CD14-positive monocyte (primary cell): ENCODE results near the gene IGSF9. TPM values are rescaled to one million over a fixed set of nuclear protein-coding genes. Genes with fewer than 3 reads are reported as not detected.
A peak's percentile ranks its signal among the peaks of the same experiment; 100 is the strongest.

ENCODE experiments used
- DNase-seq, 3 donors: peaks; one replicate each; pipeline ENCODE4 v3.0.0-alpha.2; 2011 to 2022
- H2AFZ ChIP-seq: 2 replicates; pipeline ENCODE4 v1.6.0; 2012; ENCODE audit warnings: mild to moderate bottlenecking, low read depth, low read length, inconsistent platforms; ENCODE audit not compliant: insufficient read depth, poor library complexity, severe bottlenecking
- H3K27ac ChIP-seq, 2 donors: 1 replicate in 1 of 2; 2 replicates in 1 of 2; pipeline ENCODE4 v1.5.1; 2012 to 2013; ENCODE audit warnings: low read length in 2 of 2, control low read depth in 1 of 2, inconsistent platforms in 1 of 2, low read depth in 1 of 2, mild to moderate bottlenecking in 1 of 2
- H3K27me3 ChIP-seq, 2 donors: one replicate each; pipeline versions ENCODE4 v1.6.0 to v1.6.1; 2011 to 2013; ENCODE audit warnings: low read length in 2 of 2; ENCODE audit not compliant: control insufficient read depth in 2 of 2, insufficient read depth in 2 of 2
- H3K36me3 ChIP-seq, 2 donors: replicated peaks in 1 of 2; 1 replicate in 1 of 2; 2 replicates in 1 of 2; pipeline versions ENCODE4 v1.5.1 to v1.6.1; 2012 to 2013; ENCODE audit warnings: low read length in 2 of 2, control low read depth in 1 of 2, inconsistent platforms in 1 of 2, mild to moderate bottlenecking in 1 of 2; ENCODE audit not compliant: insufficient read depth in 2 of 2, control insufficient read depth in 1 of 2
- H3K4me1 ChIP-seq, 2 donors: 1 replicate in 1 of 2; 2 replicates in 1 of 2; pipeline versions ENCODE4 v1.5.1 to v1.6.1; 2012 to 2013; ENCODE audit warnings: low read length in 2 of 2, control low read depth in 1 of 2, inconsistent platforms in 1 of 2, mild to moderate bottlenecking in 1 of 2, moderate library complexity in 1 of 2; ENCODE audit not compliant: insufficient read depth in 2 of 2, control insufficient read depth in 1 of 2
- H3K4me2 ChIP-seq: replicated peaks from 2 replicates; pipeline ENCODE3; 2012; ENCODE audit warnings: low read length, moderate library complexity, mild to moderate bottlenecking; ENCODE audit not compliant: poor library complexity, severe bottlenecking; ENCODE audit errors: extremely low read depth
- H3K4me3 ChIP-seq, 3 experiments: fragments of 200-600 bp in 1 of 3; sonication (generic) in 1 of 3; replicated peaks in 1 of 3; 1 replicate in 2 of 3; 2 replicates in 1 of 3; pipeline ENCODE4 v1.5.1; 2011 to 2013; ENCODE audit warnings: low read length in 3 of 3, mild to moderate bottlenecking in 3 of 3, control low read depth in 2 of 3, low read depth in 2 of 3, inconsistent platforms in 1 of 3, moderate library complexity in 1 of 3
- H3K79me2 ChIP-seq: 2 replicates; pipeline ENCODE4 v1.6.0; 2012; ENCODE audit warnings: mild to moderate bottlenecking, control low read depth, inconsistent platforms, low read length, moderate library complexity; ENCODE audit not compliant: insufficient read depth
- H3K9ac ChIP-seq: 2 replicates; pipeline ENCODE4 v1.6.0; 2017; ENCODE audit warnings: low read length, mild to moderate bottlenecking; ENCODE audit not compliant: insufficient read depth, poor library complexity, severe bottlenecking
- H3K9me3 ChIP-seq, 2 donors: replicated peaks in 1 of 2; 1 replicate in 1 of 2; 2 replicates in 1 of 2; pipeline versions ENCODE4 v1.5.1 to v1.6.1; 2012 to 2013; ENCODE audit warnings: low read length in 2 of 2, control low read depth in 1 of 2; ENCODE audit not compliant: control insufficient read depth in 1 of 2, insufficient read depth in 1 of 2
- H4K20me1 ChIP-seq: 2 replicates; pipeline ENCODE4 v1.6.0; 2012; ENCODE audit warnings: mild to moderate bottlenecking, low read length, control low read depth, moderate library complexity; ENCODE audit not compliant: insufficient read depth
- H3K27ac Mint-ChIP-seq, 7 donors: one replicate each; pipeline ENCODE4 v1.8.0; 2020; ENCODE audit warnings: mild to moderate bottlenecking in 7 of 7, mixed read lengths in 7 of 7, moderate library complexity in 6 of 7, inconsistent platforms in 2 of 7
- H3K27me3 Mint-ChIP-seq, 3 donors: one replicate each; pipeline ENCODE4 v1.8.0; 2021 to 2022; ENCODE audit warnings: low read depth in 3 of 3, mild to moderate bottlenecking in 3 of 3, mixed read lengths in 3 of 3, moderate library complexity in 3 of 3, inconsistent platforms in 1 of 3
- H3K36me3 Mint-ChIP-seq, 2 donors: one replicate each; pipeline ENCODE4 v1.8.0; 2020; ENCODE audit warnings: mixed read lengths in 2 of 2, inconsistent platforms in 1 of 2, mild to moderate bottlenecking in 1 of 2
- H3K4me1 Mint-ChIP-seq: one replicate; pipeline ENCODE4 v1.8.0; 2020; ENCODE audit warnings: mild to moderate bottlenecking, mixed read lengths
- H3K4me3 Mint-ChIP-seq, 2 donors: one replicate each; pipeline ENCODE4 v1.8.0; 2020; ENCODE audit warnings: mild to moderate bottlenecking in 2 of 2, mixed read lengths in 2 of 2, moderate library complexity in 1 of 2
- H3K9me3 Mint-ChIP-seq, 7 donors: one replicate each; pipeline ENCODE4 v1.8.0; 2020 to 2022; ENCODE audit warnings: mixed read lengths in 7 of 7, mild to moderate bottlenecking in 6 of 7, moderate library complexity in 6 of 7, inconsistent platforms in 2 of 7
- CTCF ChIP-seq: fragments of 200-600 bp; IDR thresholded peaks from one replicate; pipeline ENCODE4 v1.8.0; 2022; ENCODE audit warnings: antibody characterized with exemption, mild to moderate bottlenecking
- WGBS: methylation state at CpG from one replicate; pipeline ENCODE4 v1.1.5; 2013; ENCODE audit warnings: missing lambda C conversion rate; ENCODE audit not compliant: insufficient coverage; 5-methylcytosine and 5-hydroxymethylcytosine counted together
- intact Hi-C, 2 donors: fragments of 100-400 bp; cut with micrococcal nuclease; formaldehyde crosslinking; loops; one replicate each; pipeline versions ENCODE4 v1.15.0 to v1.15.1; 2023
- polyA plus RNA-seq, 3 donors: library from polyadenylated mRNA; depleted of rRNA in 1 of 3; unstranded in 2 of 3; stranded (reverse) in 1 of 3; fragments of 300-500 nt in 2 of 3; fragments of >200 nt in 1 of 3; fragmentation: Illumina TruSeq in 2 of 3; gene quantifications; 1 replicate in 2 of 3; 2 replicates in 1 of 3; pipeline ENCODE4 v1.2.3, GENCODE V29; 2012 to 2021

Gene IGSF9
- polyA plus RNA-seq, 3 donors, result 0.04 TPM; not detected in 2

- no peak for TF ChIP-seq CTCF
- Histone ChIP-seq H3K9me3 (no peaks in the 10 kb centered on the region), H2AFZ (no peak overlapping the region), H3K27ac (no peak overlapping the region), H3K9ac (no peak overlapping the region), H4K20me1 (no peaks in the 10 kb centered on the region), H3K27me3 (peaks cover 0 to 11% of the 10 kb centered on the region in 2 donors), H3K4me1 (peaks cover 9 to 11% of the 10 kb centered on the region in 2 donors), H3K36me3 (no peaks in the 10 kb centered on the region), H3K4me3 (no peak overlapping the region), H3K79me2 (no peaks in the 10 kb centered on the region), H3K4me2 (no peak overlapping the region)
- DNase-seq, result no peak
- intact Hi-C loops, result no loop called here
- Mint-ChIP-seq H3K4me1 (peaks cover 7% of the 10 kb centered on the region), H3K9me3 (peaks cover 0 to 3% (median 0%) of the 10 kb centered on the region in 7 donors), H3K36me3 (no peaks in the 10 kb centered on the region), H3K27ac (no peak overlapping the region), H3K27me3 (peaks cover 0 to 7% (median 0%) of the 10 kb centered on the region in 3 donors), H3K4me3 (no peak overlapping the region)
- no CpG with 5 or more reads among the region's 9 CpGs for WGBS
These were observed 25.5 kb upstream of the IGSF9 start for GRCh38 chr1:159970932-159971342.

GRCh38 chr1:159968901-159969300, 23.5 kb upstream of the IGSF9 start:
- Mint-ChIP-seq H3K4me1 (peaks cover 7% of the 10 kb centered on the region), H3K27ac (peak overlapping the region in 1 of 7 donors; percentile 16), H3K4me3 (no peak overlapping the region), H3K36me3 (no peaks in the 10 kb centered on the region), H3K9me3 (peaks cover 0 to 3% (median 0%) of the 10 kb centered on the region in 7 donors), H3K27me3 (peaks cover 0 to 10% (median 2%) of the 10 kb centered on the region in 3 donors)
- Histone ChIP-seq H3K27ac (no peak overlapping the region), H3K36me3 (no peaks in the 10 kb centered on the region), H3K27me3 (peaks cover 0 to 3% of the 10 kb centered on the region in 2 donors), H3K4me1 (peaks cover 9 to 11% of the 10 kb centered on the region in 2 donors), H3K4me2 (no peak overlapping the region), H3K9ac (no peak overlapping the region), H4K20me1 (no peaks in the 10 kb centered on the region), H3K79me2 (no peaks in the 10 kb centered on the region), H3K4me3 (no peak overlapping the region), H3K9me3 (no peaks in the 10 kb centered on the region), H2AFZ (no peak overlapping the region)
- peak in 1 of 3 donors; percentile 78 for DNase-seq
- intact Hi-C loops, result no loop called here
- no peak for TF ChIP-seq CTCF
- no CpG with 5 or more reads among the region's 3 CpGs for WGBS
